Measurements from ENCODE around the gene APBA2. TPM values are rescaled to one million over a fixed set of nuclear protein-coding genes. Genes with fewer than 3 reads are reported as not detected.

Gene APBA2
- total RNA-seq, 4 donors from 2014 or later = 1.1 to 2.4 (median 1.3) TPM

- TF ChIP-seq CTCF (IDR thresholded peaks at IDR 0.05; ENCODE audit: low read depth) = no peak
Measured at GRCh38 chr15:29125382-29126207, 239.8 kb downstream of the APBA2 start.

- TF ChIP-seq CTCF (IDR thresholded peaks at IDR 0.05; ENCODE audit: low read depth) = no peak
Measured at GRCh38 chr15:29126208-29126536, 240.4 kb downstream of the APBA2 start.

GRCh38 chr15:29126821-29127461 lies 241.2 kb downstream of the APBA2 start:
- no peak for TF ChIP-seq CTCF (IDR thresholded peaks at IDR 0.05; ENCODE audit: low read depth)

- no peak for TF ChIP-seq CTCF (IDR thresholded peaks at IDR 0.05; ENCODE audit: low read depth)
Measured at GRCh38 chr15:29127506-29128430, 242.0 kb downstream of the APBA2 start.

- no peak for TF ChIP-seq CTCF (IDR thresholded peaks at IDR 0.05; ENCODE audit: low read depth)
Measured at GRCh38 chr15:29128671-29129070, 242.9 kb downstream of the APBA2 start.

- TF ChIP-seq CTCF (IDR thresholded peaks at IDR 0.05; ENCODE audit: low read depth) = no peak
Measured at GRCh38 chr15:29129221-29129620, 243.4 kb downstream of the APBA2 start.

GRCh38 chr15:29129926-29130325 lies 244.2 kb downstream of the APBA2 start:
- no peak for TF ChIP-seq CTCF (IDR thresholded peaks at IDR 0.05; ENCODE audit: low read depth)

Data from subcutaneous adipose tissue (tissue), 4 donors.